HG03558 (cell line): Measurements from ENCODE around the gene SPRR3.
"Not testable (repeated sequence)": the region's sequence is repeated elsewhere in the genome, so short reads cannot be mapped to it uniquely, and the experiment has no call there.

Source experiments
- ATAC-seq: cut with Tn5 transposase; IDR thresholded peaks from one replicate; pipeline ENCODE4 v1.9.1; 2021; ENCODE audit warnings: moderate number of reproducible peaks; ENCODE audit not compliant: unreplicated experiment; ENCODE audit errors: extremely low read depth

The SPRR3 gene

GRCh38 chr1:152982076-152982475, 19.5 kb upstream of the SPRR3 start:
- ATAC-seq, result no peak

- ATAC-seq, result no peak
These were observed 18.3 kb upstream of the SPRR3 start for GRCh38 chr1:152983234-152983633.

GRCh38 chr1:152983743-152984142, 17.8 kb upstream of the SPRR3 start, which contains the start of gene SPRR1A:
Gene SPRR1A, plus strand, starts transcription at chr1:152984081. Its CDS starts 1,150 bp downstream, at chr1:152985231.
- ATAC-seq, result no peak

- ATAC-seq, result no peak
These were observed 15.0 kb upstream of the SPRR3 start for GRCh38 chr1:152986578-152986977.

- ATAC-seq, result no peak
These were observed 8.4 kb upstream of the SPRR3 start for GRCh38 chr1:152993186-152993585.

- ATAC-seq, result no peak
These were observed 5.7 kb upstream of the SPRR3 start for GRCh38 chr1:152995842-152996241.

GRCh38 chr1:152996633-152997400, 4.7 kb upstream of the SPRR3 start:
- ATAC-seq, result no peak

GRCh38 chr1:152997901-152998300, 3.6 kb upstream of the SPRR3 start:
- no peak for ATAC-seq

GRCh38 chr1:152998476-152998875, 3.1 kb upstream of the SPRR3 start:
- ATAC-seq, result no peak

- ATAC-seq, result no peak
These were observed 1.7 kb upstream of the SPRR3 start for GRCh38 chr1:152999818-153000217.

- no peak for ATAC-seq
These were observed 1.3 kb upstream of the SPRR3 start for GRCh38 chr1:153000294-153000693.

GRCh38 chr1:153011235-153011758, 9.7 kb downstream of the SPRR3 start:
- not testable (repeated sequence) for ATAC-seq

GRCh38 chr1:153021829-153022228, 20.3 kb downstream of the SPRR3 start:
- not testable (repeated sequence) for ATAC-seq

- not testable (repeated sequence) for ATAC-seq
These were observed 20.8 kb downstream of the SPRR3 start for GRCh38 chr1:153022340-153022739.

- ATAC-seq, result no peak
These were observed 21.6 kb downstream of the SPRR3 start for GRCh38 chr1:153023109-153023508.

GRCh38 chr1:153024413-153024812, 22.9 kb downstream of the SPRR3 start:
- no peak for ATAC-seq

GRCh38 chr1:153025797-153026196, 24.2 kb downstream of the SPRR3 start:
- ATAC-seq, result no peak

GRCh38 chr1:153028766-153029165, 27.2 kb downstream of the SPRR3 start:
- ATAC-seq, result no peak

- ATAC-seq, result no peak
These were observed 29.3 kb downstream of the SPRR3 start, which contains the start of gene SPRR1B for GRCh38 chr1:153030895-153031294. Gene SPRR1B, plus strand, starts transcription at chr1:153031203. Its CDS starts 1,143 bp downstream, at chr1:153032346.

- ATAC-seq, result no peak
These were observed 30.5 kb downstream of the SPRR3 start for GRCh38 chr1:153032073-153032472.

GRCh38 chr1:153032677-153033308, 31.2 kb downstream of the SPRR3 start:
- ATAC-seq, result no peak
